K562 (cell line): ENCODE measurements around the gene HS6ST1. TPM values are rescaled to one million over a fixed set of nuclear protein-coding genes. Genes with fewer than 3 reads are reported as not detected.

Experiments
- ATAC-seq: fragments of 200-7000 bp; cut with Tn5 transposase; 3 replicates; pipeline ENCODE4 v1.9.1; 2020; ENCODE audit warnings: moderate library complexity
- BruUV-seq: library from RNA; stranded (reverse); fragments of 400-500 nt; replicated peaks from 2 replicates; lab custom pipeline; 2021; lab: Mats Ljungman, UMichigan
- CTCF ChIA-PET: fragments of 300-600 bp; formaldehyde crosslinking; extraction: SDS; loops from one replicate; lab custom pipeline; 2021; ENCODE audit warnings: low intra/inter-chr PET ratio; lab: Yijun Ruan, JAX
- POLR2A ChIA-PET: fragments of 300-600, 350-650 bp; sonication (Branson Sonifier 250); formaldehyde crosslinking; extraction: SDS; loops from one replicate; lab custom pipeline; 2021; ENCODE audit warnings: antibody characterized with exemption, inconsistent platforms; lab: Yijun Ruan, JAX
- DNase-seq, 4 experiments: peaks; one replicate each; pipeline versions ENCODE4 v3.0.0 to v3.0.0-alpha.2; 2011 to 2018; ENCODE audit warnings: low spot score in 3 of 4, mixed read lengths in 3 of 4; ENCODE audit errors: extremely low read depth in 1 of 4
- FAIRE-seq: peaks from 2 replicates; lab custom pipeline; 2011; peaks lifted over from hg19 to GRCh38; lab: Jason Lieb, UNC
- H2AFZ ChIP-seq: 2 replicates; pipeline ENCODE4 v1.6.0; 2011; ENCODE audit warnings: low read depth, low read length, control low read depth, inconsistent platforms
- H3K27ac ChIP-seq: fragments of 200-600 bp; 3 replicates; pipeline ENCODE4 v1.8.0; 2011; ENCODE audit warnings: low read depth, mild to moderate bottlenecking, control low read depth, inconsistent platforms, low read length, moderate library complexity, mixed read lengths; ENCODE audit errors: extremely low read depth
- H3K27me3 ChIP-seq, 2 experiments: fragments of 300-600 bp in 1 of 2; 2 replicates in 1 of 2; 3 replicates in 1 of 2; pipeline versions ENCODE4 v1.6.0 to v1.8.0; 2011; ENCODE audit warnings: inconsistent platforms in 2 of 2, low read length in 2 of 2, mild to moderate bottlenecking in 1 of 2, mixed read lengths in 1 of 2, moderate library complexity in 1 of 2; ENCODE audit not compliant: control insufficient read depth in 2 of 2, insufficient read depth in 2 of 2
- H3K36me3 ChIP-seq: fragments of 300-600 bp; 3 replicates; pipeline ENCODE4 v1.8.0; 2011; ENCODE audit warnings: mild to moderate bottlenecking, low read length, inconsistent platforms; ENCODE audit not compliant: control insufficient read depth, insufficient read depth
- H3K4me1 ChIP-seq, 2 experiments: fragments of 200-600 bp in 1 of 2; replicated peaks in 1 of 2; 2 replicates in 1 of 2; 3 replicates in 1 of 2; pipeline versions ENCODE4 v1.5.1 to v1.8.0; 2011; ENCODE audit warnings: inconsistent platforms in 2 of 2, low read length in 2 of 2, mild to moderate bottlenecking in 1 of 2, mixed read lengths in 1 of 2, moderate library complexity in 1 of 2; ENCODE audit not compliant: control insufficient read depth in 2 of 2, insufficient read depth in 2 of 2
- H3K4me2 ChIP-seq: 2 replicates; pipeline ENCODE4 v1.6.1; 2011; ENCODE audit warnings: low read length, control low read depth, inconsistent platforms, mixed read lengths; ENCODE audit not compliant: insufficient read depth
- H3K4me3 ChIP-seq: fragments of 200-600 bp; sonication (generic), shearing (Covaris generic); 2 replicates; pipeline ENCODE4 v1.5.1; 2016; ENCODE audit warnings: control low read depth, inconsistent platforms
- H3K79me2 ChIP-seq: fragments of 200-600 bp; 3 replicates; pipeline ENCODE4 v1.8.0; 2011; ENCODE audit warnings: low read length, inconsistent platforms; ENCODE audit not compliant: control insufficient read depth, insufficient read depth
- H3K9ac ChIP-seq, 2 experiments: 2 replicates each; pipeline versions ENCODE4 v1.6.0 to v1.6.1; 2011; ENCODE audit warnings: low read depth in 2 of 2, low read length in 2 of 2, control low read depth in 1 of 2, inconsistent platforms in 1 of 2, mild to moderate bottlenecking in 1 of 2, mixed read lengths in 1 of 2; ENCODE audit not compliant: insufficient read depth in 1 of 2
- H3K9me1 ChIP-seq: one replicate; pipeline ENCODE4 v1.6.0; 2011; ENCODE audit warnings: inconsistent platforms, mild to moderate bottlenecking, low read length, moderate library complexity; ENCODE audit not compliant: control insufficient read depth, insufficient read depth
- H3K9me3 ChIP-seq: replicated peaks from 2 replicates; pipeline ENCODE4 v1.5.1; 2011; ENCODE audit warnings: low read depth, low read length, inconsistent platforms; ENCODE audit not compliant: control insufficient read depth, insufficient read depth
- H4K20me1 ChIP-seq: replicated peaks from 2 replicates; pipeline ENCODE4 v1.6.1; 2011; ENCODE audit warnings: low read length, inconsistent platforms, mixed read lengths; ENCODE audit not compliant: control insufficient read depth, insufficient read depth
- CAMTA2 ChIP-seq: fragments of 250-450 bp; sonication (Bioruptor Pico); conservative IDR thresholded peaks from 2 replicates; pipeline ENCODE4 v1.5.1; 2022
- ERF ChIP-seq: fragments of 450-650 bp; formaldehyde crosslinking; IDR thresholded peaks from 2 replicates; pipeline ENCODE4 v1.4.0; 2020; ENCODE audit warnings: mild to moderate bottlenecking, mixed read lengths
- HDAC2 ChIP-seq: fragments of 450-650 bp; IDR thresholded peaks from 2 replicates; pipeline ENCODE4 v1.6.1; 2016; ENCODE audit warnings: mild to moderate bottlenecking
- KAT7 ChIP-seq: sonication (generic); formaldehyde crosslinking; IDR thresholded peaks from 2 replicates; pipeline ENCODE4 v1.8.0; 2022; ENCODE audit warnings: missing genetic modification reagents, mild to moderate bottlenecking, borderline replicate concordance
- MAFF ChIP-seq: IDR thresholded peaks from 2 replicates; pipeline ENCODE4 v1.6.1; 2012; ENCODE audit warnings: low read length, improper control_type of control experiment
- MCM2 ChIP-seq: fragments of 450-650 bp; IDR thresholded peaks from 2 replicates; pipeline ENCODE4 v1.6.1; 2017; ENCODE audit warnings: low read depth, mild to moderate bottlenecking
- MCM3 ChIP-seq: fragments of 450-650 bp; IDR thresholded peaks from 2 replicates; pipeline ENCODE4 v1.6.1; 2016
- MLLT1 ChIP-seq, 2 experiments: fragments of 450-650 bp; IDR thresholded peaks; 2 replicates each; pipeline ENCODE4 v1.6.1; 2016
- PCBP1 ChIP-seq: fragments of 200-400 bp; formaldehyde crosslinking; IDR thresholded peaks from 2 replicates; pipeline ENCODE4 v1.6.1; 2018; ENCODE audit warnings: mild to moderate bottlenecking, low read depth, low read length; ENCODE audit not compliant: poor library complexity, severe bottlenecking
- POLR2G ChIP-seq: fragments of 200-400 bp; formaldehyde crosslinking; IDR thresholded peaks from 2 replicates; pipeline ENCODE4 v1.6.1; 2017; ENCODE audit warnings: low read depth, mild to moderate bottlenecking, antibody characterized with exemption, low read length, moderate library complexity
- RCOR1 ChIP-seq, 2 experiments: IDR thresholded peaks; 2 replicates each; pipeline ENCODE4 v1.6.1; 2012; ENCODE audit warnings: low read depth in 2 of 2, low read length in 2 of 2, borderline replicate concordance in 1 of 2, improper control_type of control experiment in 1 of 2
- TCFL5 ChIP-seq: fragments of 250-450 bp; sonication (Bioruptor Pico); conservative IDR thresholded peaks from 2 replicates; pipeline ENCODE4 v1.6.1; 2021; ENCODE audit warnings: mild to moderate bottlenecking, moderate library complexity, matching md5 sums
- WHSC1 ChIP-seq: IDR thresholded peaks from one replicate; pipeline ENCODE4 v1.6.1; 2012; ENCODE audit warnings: low read length, control low read depth, inconsistent platforms
- ZNF175 ChIP-seq: fragments of 200-800 bp; sonication (Bioruptor generic); IDR thresholded peaks from 2 replicates; pipeline ENCODE4 v1.6.1; 2016; ENCODE audit warnings: low read depth, mild to moderate bottlenecking, missing genetic modification characterization, missing compliant biosample characterization
- WGBS: fragments of 100-300 bp; shearing (Covaris generic); methylation state at CpG from one replicate; pipeline ENCODE4 v1.1.6; 2016; ENCODE audit warnings: low coverage, mixed read lengths; ENCODE audit not compliant: insufficient coverage; ENCODE audit errors: missing lambda C conversion rate; 5-methylcytosine and 5-hydroxymethylcytosine counted together
- in situ Hi-C: fragments of 300-500 bp; cut with MboI; formaldehyde crosslinking; loops from 4 replicates; pipeline ENCODE4 v1.15.0; 2018; ENCODE audit warnings: inconsistent platforms, mixed read lengths
- intact Hi-C: fragments of 100-400 bp; cut with micrococcal nuclease; formaldehyde crosslinking; loops from 2 replicates; pipeline ENCODE4 v1.14.2; 2022
- polyA plus RNA-seq, 8 experiments: library from polyadenylated mRNA; depleted of rRNA in 4 of 8; stranded (reverse) in 5 of 8; unstranded in 3 of 8; fragments of >200 nt; fragmentation: Nextera tagmentation in 2 of 8; fragmentation: Illumina TruSeq in 1 of 8; extraction: Ambion mirVana in 2 of 8; extraction: Trizol in 1 of 8; gene quantifications; 2 replicates each; pipeline versions ENCODE4 v1.2.1 to v1.2.3, GENCODE V29; 2011 to 2014; ENCODE audit warnings: inconsistent platforms in 1 of 8, missing spikeins in 1 of 8
- total RNA-seq, 7 experiments: library from RNA; depleted of rRNA in 6 of 7; stranded (reverse); fragments of >200 nt in 6 of 7; fragmentation: Illumina TruSeq in 2 of 7; extraction: Trizol in 2 of 7; gene quantifications; 2 replicates each; pipeline versions ENCODE4 v1.2.1 to v1.2.3, GENCODE V29; 2011 to 2021; ENCODE audit warnings: low replicate concordance in 1 of 7

Gene HS6ST1
- total and polyA plus RNA-seq, 9 of the 15 experiments (the other 6 are each of a cell fraction or from before 2014, with no cell fraction given): 0.06 to 7.4 (median 3.8) TPM

DNA sequence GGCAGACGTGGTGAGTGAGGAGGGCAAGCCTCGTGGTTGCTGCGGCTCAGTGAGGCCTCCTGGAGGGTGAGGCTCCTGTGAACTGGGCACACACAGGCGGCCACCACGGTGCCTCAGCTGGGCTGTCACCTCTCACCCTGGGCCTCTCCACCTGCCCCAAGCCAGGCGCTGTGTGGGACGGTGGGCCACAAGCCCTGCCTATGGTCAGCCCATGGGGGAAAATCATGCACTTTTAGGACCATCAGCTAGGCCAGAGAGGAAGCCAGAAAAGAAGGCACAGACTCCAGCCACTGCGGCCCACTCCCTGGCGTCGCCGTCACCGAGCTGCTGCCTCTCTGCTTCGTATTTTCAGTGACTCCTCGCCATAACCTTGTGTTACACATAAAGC lies 28.5 kb upstream of the HS6ST1 start:
- no peak overlapping the region for H2AFZ ChIP-seq
- H3K4me1 ChIP-seq: peaks cover 0 to 19% of the 10 kb centered on the region in 2 experiments; a peak in 2 of 5 replicates
- H4K20me1 ChIP-seq: no peaks in the 10 kb centered on the region
- H3K27me3 ChIP-seq: peaks cover 2 to 30% of the 10 kb centered on the region in 2 experiments; a peak in 2 of 5 replicates
- DNase-seq (no peak), FAIRE-seq (no peak), ATAC-seq (peak; percentile 27; the same call in 1 of the 3 replicates)
- H3K9ac ChIP-seq: no peak overlapping the region
- no peaks in the 10 kb centered on the region for H3K9me3 ChIP-seq
- no peak overlapping the region for H3K4me2 ChIP-seq
- ChIA-PET POLR2A (no interaction called here), CTCF (no interaction called here)
- in situ Hi-C loops (no loop called here), intact Hi-C loops (no loop called here)
- no TSS peak for BruUV-seq
- no peaks in the 10 kb centered on the region for H3K79me2 ChIP-seq
- TF ChIP-seq KAT7 (CRISPR knock-in tag) (no peak), PCBP1 (no peak), ERF (CRISPR knock-in tag) (no peak), MAFF (no peak)
- no peak overlapping the region for H3K27ac ChIP-seq
- 8% methylated on average over 14 of the region's 14 CpGs for WGBS
- no peaks in the 10 kb centered on the region for H3K36me3 ChIP-seq
- H3K9me1 ChIP-seq: no peaks in the 10 kb centered on the region
- H3K4me3 ChIP-seq: no peak overlapping the region

DNA sequence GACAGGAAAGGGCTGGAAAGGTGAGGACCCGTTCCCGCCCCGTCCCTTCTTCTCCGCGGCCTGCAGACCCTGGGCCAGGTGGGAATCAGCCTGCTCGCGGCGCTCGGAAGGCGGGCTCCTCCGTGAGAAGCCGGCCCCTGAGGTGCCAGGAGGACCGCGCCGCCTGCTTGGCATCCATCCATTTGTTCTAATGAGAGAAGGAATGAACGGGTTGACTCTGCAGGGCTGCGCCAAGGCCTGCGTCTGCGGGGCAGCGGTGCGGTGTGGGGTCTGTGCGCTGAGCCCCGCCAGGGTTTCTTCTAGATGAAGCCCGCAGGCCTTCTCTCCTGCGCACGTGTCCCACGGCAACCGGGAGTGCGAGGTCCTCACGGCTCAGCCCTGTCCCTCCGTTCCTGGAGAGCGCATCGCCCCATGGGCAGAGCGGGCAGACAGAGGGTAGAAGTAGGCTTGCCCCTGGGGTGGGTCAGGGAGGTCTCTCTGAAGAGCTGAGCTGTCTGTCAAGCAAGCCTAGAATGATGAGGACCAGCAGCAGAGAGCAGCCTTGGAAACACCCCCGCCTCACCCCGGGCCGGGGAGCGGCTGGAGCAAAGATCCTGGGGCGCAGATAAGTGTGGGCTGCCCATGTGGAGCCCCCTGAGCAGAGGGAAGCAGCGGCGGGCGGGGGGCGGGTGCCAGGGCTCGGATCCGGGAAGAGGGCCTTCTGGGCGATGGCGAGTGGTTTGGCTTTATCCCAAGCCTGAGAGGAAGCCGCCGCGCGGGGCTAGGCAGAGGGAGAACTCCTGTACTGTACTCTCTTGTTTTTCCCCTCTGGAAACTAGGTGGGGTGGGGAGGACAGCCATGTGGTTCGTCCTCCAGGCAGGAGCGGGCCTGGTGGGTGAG lies 27.9 kb upstream of the HS6ST1 start:
- ATAC-seq (no peak), FAIRE-seq (no peak)
- intact Hi-C loops: no loop called here
- TF ChIP-seq TCFL5 (CRISPR knock-in tag) (no peak), WHSC1 (no peak), POLR2G (no peak), CAMTA2 (CRISPR knock-in tag) (no peak), MLLT1 (IDR thresholded peaks at IDR 0.05) (no peak), MCM3 (no peak), ZNF175 (CRISPR knock-in tag) (no peak), RCOR1 (IDR thresholded peaks at IDR 0.05; ENCODE audit: borderline replicate concordance in 1 of 2, low read depth in 2 of 2, low read length in 2 of 2) (no peak), HDAC2 (no peak), MCM2 (no peak)

More for the DNA sequence above, 27.9 kb upstream of the HS6ST1 start:
- H3K27ac ChIP-seq: no peak overlapping the region
- no peak overlapping the region for H3K4me3 ChIP-seq
- H3K4me1 ChIP-seq: peaks cover 0 to 19% of the 10 kb centered on the region in 2 experiments; a peak in 2 of 5 replicates
- no peak overlapping the region for H2AFZ ChIP-seq
- BruUV-seq: no TSS peak
- in situ Hi-C loops: no loop called here
- H3K36me3 ChIP-seq: no peaks in the 10 kb centered on the region
- CTCF ChIA-PET: no interaction called here
- peaks cover 2 to 30% of the 10 kb centered on the region in 2 experiments; a peak in 2 of 5 replicates for H3K27me3 ChIP-seq
- no peaks in the 10 kb centered on the region for H3K9me1 ChIP-seq
- H3K4me2 ChIP-seq: no peak overlapping the region
- H3K79me2 ChIP-seq: no peaks in the 10 kb centered on the region
- WGBS: 16% methylated on average over 49 of the region's 53 CpGs
- POLR2A ChIA-PET: no interaction called here
- H3K9me3 ChIP-seq: no peaks in the 10 kb centered on the region
- no peak overlapping the region for H3K9ac ChIP-seq
- no peaks in the 10 kb centered on the region for H4K20me1 ChIP-seq
- no peak for DNase-seq
